ENCODE data around the gene GRIP1.

The GRIP1 gene

GRCh38 chr12:66371982-66372381 is 306.9 kb downstream of the GRIP1 start:
- DNase-seq = no peak

- no peak for DNase-seq
These were observed 311.7 kb downstream of the GRIP1 start for GRCh38 chr12:66367015-66367667.

- DNase-seq = no peak
These were observed 313.0 kb downstream of the GRIP1 start for GRCh38 chr12:66365718-66366490.

GRCh38 chr12:66361703-66362102 is 317.2 kb downstream of the GRIP1 start:
- no peak for DNase-seq

- no peak for DNase-seq
These were observed 319.6 kb downstream of the GRIP1 start for GRCh38 chr12:66359300-66359699.

GRCh38 chr12:66354291-66354690 is 324.6 kb downstream of the GRIP1 start:
- no peak for DNase-seq

GRCh38 chr12:66352899-66353298 is 326.0 kb downstream of the GRIP1 start:
- DNase-seq = no peak

- DNase-seq = no peak
These were observed 326.7 kb downstream of the GRIP1 start for GRCh38 chr12:66352197-66352596.

- no peak for DNase-seq
These were observed 327.6 kb downstream of the GRIP1 start for GRCh38 chr12:66351301-66351700.

- DNase-seq = no peak
These were observed 332.9 kb downstream of the GRIP1 start for GRCh38 chr12:66345956-66346355.

GRCh38 chr12:66345212-66345611 is 333.7 kb downstream of the GRIP1 start:
- no peak for DNase-seq

- no peak for DNase-seq
These were observed 337.8 kb downstream of the GRIP1 start for GRCh38 chr12:66341126-66341525.

- DNase-seq = no peak
These were observed 338.7 kb downstream of the GRIP1 start for GRCh38 chr12:66340131-66340530.

GRCh38 chr12:66337381-66338010 is 341.4 kb downstream of the GRIP1 start:
- DNase-seq = no peak

GRCh38 chr12:66335746-66336145 is 343.1 kb downstream of the GRIP1 start:
- DNase-seq = no peak

GRCh38 chr12:66331814-66332213 is 347.1 kb downstream of the GRIP1 start:
- no peak for DNase-seq

- no peak for DNase-seq
These were observed 347.9 kb downstream of the GRIP1 start for GRCh38 chr12:66331016-66331415.

- no peak for DNase-seq
These were observed 348.9 kb downstream of the GRIP1 start for GRCh38 chr12:66329941-66330340.

GRCh38 chr12:66323017-66323416 is 355.9 kb downstream of the GRIP1 start:
- DNase-seq = no peak

GRCh38 chr12:66321435-66321834 is 357.4 kb downstream of the GRIP1 start:
- no peak for DNase-seq

- DNase-seq = no peak
These were observed 357.9 kb downstream of the GRIP1 start for GRCh38 chr12:66320996-66321395.

GRCh38 chr12:66319266-66319954 is 359.5 kb downstream of the GRIP1 start:
- no peak for DNase-seq

GRCh38 chr12:66314278-66314677 is 364.6 kb downstream of the GRIP1 start:
- DNase-seq = no peak

GRCh38 chr12:66312189-66312588 is 366.7 kb downstream of the GRIP1 start:
- no peak for DNase-seq

Data from NCI-H1048 (cell line).